ENCODE measurements around the gene TSHZ2. TPM values are rescaled to one million over a fixed set of nuclear protein-coding genes. Genes with fewer than 3 reads are reported as not detected.

The TSHZ2 gene
- total RNA-seq, 3 donors from 2014 or later (not counting 1 experiment from before 2014, with no cell fraction given), result 1.8 to 1.9 TPM; not detected in 1

DNA sequence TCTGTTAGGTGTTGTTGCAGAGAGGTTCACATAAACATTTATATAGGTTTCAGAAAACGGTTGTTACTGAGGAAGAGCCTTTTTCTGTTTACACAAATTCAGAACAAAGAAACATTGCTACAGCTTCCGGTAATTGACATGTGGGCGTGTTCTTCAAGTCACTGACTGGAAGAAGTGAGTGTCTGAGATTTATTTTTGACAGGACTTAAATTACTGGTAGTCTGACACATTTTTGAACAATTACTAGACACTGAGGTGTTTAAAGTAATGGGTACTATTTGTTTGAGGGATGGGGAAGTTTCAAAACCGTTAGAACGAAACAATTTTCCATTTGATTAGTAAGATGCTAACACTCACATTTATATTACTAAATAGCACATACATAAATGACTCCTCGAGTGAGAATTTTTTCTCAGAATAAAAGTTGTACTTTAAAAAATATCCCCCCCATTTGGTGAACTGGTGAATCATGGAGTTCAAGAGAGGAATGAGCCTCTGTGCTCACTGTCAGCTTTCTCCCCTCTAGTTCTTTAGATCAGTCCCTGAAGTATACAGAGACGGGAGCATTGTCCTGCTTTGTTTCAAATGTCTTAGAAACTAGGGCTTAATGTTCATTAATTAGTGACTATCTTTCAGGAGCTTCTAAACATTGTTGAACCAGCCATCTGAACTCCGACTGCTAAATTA is 98.7 kb downstream of the TSHZ2 start:
- H3K36me3 ChIP-seq (ENCODE audit: control insufficient read depth, insufficient read depth, low read length), result no peaks in the 10 kb centered on the region
- Mint-ChIP-seq H3K27me3 (ENCODE audit: low read depth in 2 of 2) (peaks cover 10 to 21% of the 10 kb centered on the region in 2 donors), H3K4me1 (no peaks in the 10 kb centered on the region), H3K4me3 (no peak overlapping the region), H3K36me3 (no peaks in the 10 kb centered on the region), H3K9me3 (peaks cover 0 to 3% of the 10 kb centered on the region in 2 donors), H3K27ac (no peak overlapping the region)
- H3K4me1 ChIP-seq (ENCODE audit: control insufficient read depth, insufficient read depth, low read length), result no peaks in the 10 kb centered on the region
- H3K27me3 ChIP-seq (ENCODE audit: control insufficient read depth, insufficient read depth, low read length), result no peaks in the 10 kb centered on the region
- H3K4me3 ChIP-seq (ENCODE audit: low read length), result no peak overlapping the region
- 29% methylated on average over 5 of the region's 8 CpGs for WGBS (ENCODE audit: insufficient coverage)
- TF ChIP-seq, protein P1, sequence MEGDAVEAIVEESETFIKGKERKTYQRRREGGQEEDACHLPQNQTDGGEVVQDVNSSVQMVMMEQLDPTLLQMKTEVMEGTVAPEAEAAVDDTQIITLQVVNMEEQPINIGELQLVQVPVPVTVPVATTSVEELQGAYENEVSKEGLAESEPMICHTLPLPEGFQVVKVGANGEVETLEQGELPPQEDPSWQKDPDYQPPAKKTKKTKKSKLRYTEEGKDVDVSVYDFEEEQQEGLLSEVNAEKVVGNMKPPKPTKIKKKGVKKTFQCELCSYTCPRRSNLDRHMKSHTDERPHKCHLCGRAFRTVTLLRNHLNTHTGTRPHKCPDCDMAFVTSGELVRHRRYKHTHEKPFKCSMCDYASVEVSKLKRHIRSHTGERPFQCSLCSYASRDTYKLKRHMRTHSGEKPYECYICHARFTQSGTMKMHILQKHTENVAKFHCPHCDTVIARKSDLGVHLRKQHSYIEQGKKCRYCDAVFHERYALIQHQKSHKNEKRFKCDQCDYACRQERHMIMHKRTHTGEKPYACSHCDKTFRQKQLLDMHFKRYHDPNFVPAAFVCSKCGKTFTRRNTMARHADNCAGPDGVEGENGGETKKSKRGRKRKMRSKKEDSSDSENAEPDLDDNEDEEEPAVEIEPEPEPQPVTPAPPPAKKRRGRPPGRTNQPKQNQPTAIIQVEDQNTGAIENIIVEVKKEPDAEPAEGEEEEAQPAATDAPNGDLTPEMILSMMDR (IDR thresholded peaks at IDR 0.05), result no peak
- H3K9me3 ChIP-seq (ENCODE audit: control insufficient read depth, insufficient read depth, low read length), result no peaks in the 10 kb centered on the region
- H3K27ac ChIP-seq (ENCODE audit: low read length), result no peak overlapping the region
- DNase-seq (peak in 1 of 2 donors; percentile 42), ATAC-seq (no peak)
- intact Hi-C loops (cut with micrococcal nuclease), result no loop called here

DNA sequence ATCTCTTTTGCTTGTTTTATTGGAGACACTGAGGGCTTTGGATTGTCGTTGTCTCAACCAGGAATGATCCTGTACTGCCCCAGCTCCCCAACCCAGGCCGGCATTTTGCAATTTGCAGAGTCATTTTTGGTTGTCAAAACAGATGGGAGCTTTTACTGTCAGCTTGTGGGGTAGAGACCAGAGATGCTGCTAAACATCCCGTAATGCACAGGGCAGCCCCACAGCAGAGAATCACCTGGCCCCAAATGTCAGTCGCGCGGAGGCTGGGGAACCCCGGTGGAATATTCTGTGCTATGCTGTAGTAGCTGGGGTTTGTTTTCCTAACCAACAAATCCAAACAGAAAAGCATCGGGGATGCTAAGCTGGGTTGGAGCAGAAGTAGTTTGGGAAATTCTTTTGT is 99.7 kb downstream of the TSHZ2 start:
- H3K27me3 Mint-ChIP-seq (ENCODE audit: low read depth in 2 of 2), result peaks cover 6 to 19% of the 10 kb centered on the region in 2 donors
- Histone ChIP-seq H3K27me3 (ENCODE audit: control insufficient read depth, insufficient read depth, low read length) (no peaks in the 10 kb centered on the region), H3K27ac (ENCODE audit: low read length) (no peak overlapping the region), H3K9me3 (ENCODE audit: control insufficient read depth, insufficient read depth, low read length) (no peaks in the 10 kb centered on the region), H3K4me1 (ENCODE audit: control insufficient read depth, insufficient read depth, low read length) (no peaks in the 10 kb centered on the region), H3K4me3 (ENCODE audit: low read length) (no peak overlapping the region), H3K36me3 (ENCODE audit: control insufficient read depth, insufficient read depth, low read length) (no peaks in the 10 kb centered on the region)
- intact Hi-C loops (cut with micrococcal nuclease), result no loop called here
- H3K4me3 Mint-ChIP-seq, result no peak overlapping the region
- no peak overlapping the region for H3K27ac Mint-ChIP-seq
- peaks cover 0 to 3% of the 10 kb centered on the region in 2 donors for H3K9me3 Mint-ChIP-seq
- H3K4me1 Mint-ChIP-seq, result no peaks in the 10 kb centered on the region
- 78% methylated on average over 6 of the region's 8 CpGs for WGBS (ENCODE audit: insufficient coverage)
- no peaks in the 10 kb centered on the region for H3K36me3 Mint-ChIP-seq
- ATAC-seq, result no peak
- DNase-seq, result no peak
- TF ChIP-seq, protein P1 (IDR thresholded peaks at IDR 0.05), result no peak

DNA sequence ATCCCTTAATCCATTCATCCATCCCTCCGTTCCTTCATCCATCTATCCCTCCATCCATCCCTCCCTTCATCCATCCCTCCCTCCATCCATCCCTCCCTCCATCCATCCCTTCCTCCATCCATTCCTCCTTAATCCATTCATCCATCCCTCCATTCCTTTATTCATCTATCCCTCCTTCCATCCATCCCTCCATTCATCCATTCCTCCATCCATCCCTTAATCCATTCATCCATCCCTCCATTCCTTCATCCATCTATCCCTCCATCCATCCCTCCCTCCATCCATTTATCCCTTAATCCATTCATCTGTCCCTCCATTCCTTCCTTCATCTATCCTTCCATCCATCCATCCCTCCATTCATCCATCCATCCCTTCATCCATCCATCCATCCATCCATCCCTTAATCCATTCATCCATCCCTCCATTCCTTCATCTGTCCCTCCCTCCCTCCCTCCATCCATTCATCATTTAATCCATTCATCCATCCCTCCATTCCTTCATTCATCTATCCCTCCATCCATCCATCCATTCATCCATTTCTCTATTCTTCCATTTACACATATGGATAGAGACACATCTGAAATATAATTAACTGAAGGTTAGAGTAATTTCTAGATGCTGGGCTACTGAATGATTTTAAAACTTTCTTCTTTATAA is 100.9 kb downstream of the TSHZ2 start:
- H3K4me3 Mint-ChIP-seq, result no peak overlapping the region
- ATAC-seq, result no peak
- TF ChIP-seq, protein P1 (IDR thresholded peaks at IDR 0.05), result no peak
- H3K4me3 ChIP-seq (ENCODE audit: low read length), result no peak overlapping the region
- H3K36me3 ChIP-seq (ENCODE audit: control insufficient read depth, insufficient read depth, low read length), result no peaks in the 10 kb centered on the region
- 91% methylated on average over 1 of the region's 1 CpG for WGBS (ENCODE audit: insufficient coverage)
- H3K27me3 Mint-ChIP-seq (ENCODE audit: low read depth in 2 of 2), result peaks cover 0 to 17% of the 10 kb centered on the region in 2 donors
- H3K27me3 ChIP-seq (ENCODE audit: control insufficient read depth, insufficient read depth, low read length), result no peaks in the 10 kb centered on the region
- intact Hi-C loops (cut with micrococcal nuclease), result no loop called here
- no peaks in the 10 kb centered on the region for H3K9me3 ChIP-seq (ENCODE audit: control insufficient read depth, insufficient read depth, low read length)
- H3K36me3 Mint-ChIP-seq, result no peaks in the 10 kb centered on the region
- no peak overlapping the region for H3K27ac ChIP-seq (ENCODE audit: low read length)
- peaks cover 0 to 3% of the 10 kb centered on the region in 2 donors for H3K9me3 Mint-ChIP-seq
- DNase-seq, result no peak
- no peaks in the 10 kb centered on the region for H3K4me1 Mint-ChIP-seq
- no peaks in the 10 kb centered on the region for H3K4me1 ChIP-seq (ENCODE audit: control insufficient read depth, insufficient read depth, low read length)
- no peak overlapping the region for H3K27ac Mint-ChIP-seq
